CD14-positive monocyte (primary cell): ENCODE measurements around the gene OR6Y1. TPM values are rescaled to one million over a fixed set of nuclear protein-coding genes. Genes with fewer than 3 reads are reported as not detected.

Experiments used
- DNase-seq, 3 donors: peaks; one replicate each; pipeline ENCODE4 v3.0.0-alpha.2; 2011 to 2022
- H2AFZ ChIP-seq: 2 replicates; pipeline ENCODE4 v1.6.0; 2012; ENCODE audit warnings: mild to moderate bottlenecking, low read depth, low read length, inconsistent platforms; ENCODE audit not compliant: insufficient read depth, poor library complexity, severe bottlenecking
- H3K27ac ChIP-seq, 2 donors: 1 replicate in 1 of 2; 2 replicates in 1 of 2; pipeline ENCODE4 v1.5.1; 2012 to 2013; ENCODE audit warnings: low read length in 2 of 2, control low read depth in 1 of 2, inconsistent platforms in 1 of 2, low read depth in 1 of 2, mild to moderate bottlenecking in 1 of 2
- H3K27me3 ChIP-seq, 2 donors: one replicate each; pipeline versions ENCODE4 v1.6.0 to v1.6.1; 2011 to 2013; ENCODE audit warnings: low read length in 2 of 2; ENCODE audit not compliant: control insufficient read depth in 2 of 2, insufficient read depth in 2 of 2
- H3K36me3 ChIP-seq, 2 donors: replicated peaks in 1 of 2; 1 replicate in 1 of 2; 2 replicates in 1 of 2; pipeline versions ENCODE4 v1.5.1 to v1.6.1; 2012 to 2013; ENCODE audit warnings: low read length in 2 of 2, control low read depth in 1 of 2, inconsistent platforms in 1 of 2, mild to moderate bottlenecking in 1 of 2; ENCODE audit not compliant: insufficient read depth in 2 of 2, control insufficient read depth in 1 of 2
- H3K4me1 ChIP-seq, 2 donors: 1 replicate in 1 of 2; 2 replicates in 1 of 2; pipeline versions ENCODE4 v1.5.1 to v1.6.1; 2012 to 2013; ENCODE audit warnings: low read length in 2 of 2, control low read depth in 1 of 2, inconsistent platforms in 1 of 2, mild to moderate bottlenecking in 1 of 2, moderate library complexity in 1 of 2; ENCODE audit not compliant: insufficient read depth in 2 of 2, control insufficient read depth in 1 of 2
- H3K4me2 ChIP-seq: replicated peaks from 2 replicates; pipeline ENCODE3; 2012; ENCODE audit warnings: low read length, moderate library complexity, mild to moderate bottlenecking; ENCODE audit not compliant: poor library complexity, severe bottlenecking; ENCODE audit errors: extremely low read depth
- H3K4me3 ChIP-seq, 3 experiments: fragments of 200-600 bp in 1 of 3; sonication (generic) in 1 of 3; replicated peaks in 1 of 3; 1 replicate in 2 of 3; 2 replicates in 1 of 3; pipeline ENCODE4 v1.5.1; 2011 to 2013; ENCODE audit warnings: low read length in 3 of 3, mild to moderate bottlenecking in 3 of 3, control low read depth in 2 of 3, low read depth in 2 of 3, inconsistent platforms in 1 of 3, moderate library complexity in 1 of 3
- H3K79me2 ChIP-seq: 2 replicates; pipeline ENCODE4 v1.6.0; 2012; ENCODE audit warnings: mild to moderate bottlenecking, control low read depth, inconsistent platforms, low read length, moderate library complexity; ENCODE audit not compliant: insufficient read depth
- H3K9ac ChIP-seq: 2 replicates; pipeline ENCODE4 v1.6.0; 2017; ENCODE audit warnings: low read length, mild to moderate bottlenecking; ENCODE audit not compliant: insufficient read depth, poor library complexity, severe bottlenecking
- H3K9me3 ChIP-seq, 2 donors: replicated peaks in 1 of 2; 1 replicate in 1 of 2; 2 replicates in 1 of 2; pipeline versions ENCODE4 v1.5.1 to v1.6.1; 2012 to 2013; ENCODE audit warnings: low read length in 2 of 2, control low read depth in 1 of 2; ENCODE audit not compliant: control insufficient read depth in 1 of 2, insufficient read depth in 1 of 2
- H4K20me1 ChIP-seq: 2 replicates; pipeline ENCODE4 v1.6.0; 2012; ENCODE audit warnings: mild to moderate bottlenecking, low read length, control low read depth, moderate library complexity; ENCODE audit not compliant: insufficient read depth
- H3K27ac Mint-ChIP-seq, 7 donors: one replicate each; pipeline ENCODE4 v1.8.0; 2020; ENCODE audit warnings: mild to moderate bottlenecking in 7 of 7, mixed read lengths in 7 of 7, moderate library complexity in 6 of 7, inconsistent platforms in 2 of 7
- H3K27me3 Mint-ChIP-seq, 3 donors: one replicate each; pipeline ENCODE4 v1.8.0; 2021 to 2022; ENCODE audit warnings: low read depth in 3 of 3, mild to moderate bottlenecking in 3 of 3, mixed read lengths in 3 of 3, moderate library complexity in 3 of 3, inconsistent platforms in 1 of 3
- H3K36me3 Mint-ChIP-seq, 2 donors: one replicate each; pipeline ENCODE4 v1.8.0; 2020; ENCODE audit warnings: mixed read lengths in 2 of 2, inconsistent platforms in 1 of 2, mild to moderate bottlenecking in 1 of 2
- H3K4me1 Mint-ChIP-seq: one replicate; pipeline ENCODE4 v1.8.0; 2020; ENCODE audit warnings: mild to moderate bottlenecking, mixed read lengths
- H3K4me3 Mint-ChIP-seq, 2 donors: one replicate each; pipeline ENCODE4 v1.8.0; 2020; ENCODE audit warnings: mild to moderate bottlenecking in 2 of 2, mixed read lengths in 2 of 2, moderate library complexity in 1 of 2
- H3K9me3 Mint-ChIP-seq, 7 donors: one replicate each; pipeline ENCODE4 v1.8.0; 2020 to 2022; ENCODE audit warnings: mixed read lengths in 7 of 7, mild to moderate bottlenecking in 6 of 7, moderate library complexity in 6 of 7, inconsistent platforms in 2 of 7
- WGBS: methylation state at CpG from one replicate; pipeline ENCODE4 v1.1.5; 2013; ENCODE audit warnings: missing lambda C conversion rate; ENCODE audit not compliant: insufficient coverage; 5-methylcytosine and 5-hydroxymethylcytosine counted together
- intact Hi-C, 2 donors: fragments of 100-400 bp; cut with micrococcal nuclease; formaldehyde crosslinking; loops; one replicate each; pipeline versions ENCODE4 v1.15.0 to v1.15.1; 2023
- polyA plus RNA-seq, 3 donors: library from polyadenylated mRNA; depleted of rRNA in 1 of 3; unstranded in 2 of 3; stranded (reverse) in 1 of 3; fragments of 300-500 nt in 2 of 3; fragments of >200 nt in 1 of 3; fragmentation: Illumina TruSeq in 2 of 3; gene quantifications; 1 replicate in 2 of 3; 2 replicates in 1 of 3; pipeline ENCODE4 v1.2.3, GENCODE V29; 2012 to 2021
- TF ChIP-seq, protein P1 (sequence below): fragments of 200-600 bp; IDR thresholded peaks from one replicate; pipeline ENCODE4 v1.8.0; 2022; ENCODE audit warnings: antibody characterized with exemption, mild to moderate bottlenecking

OR6Y1 gene
- polyA plus RNA-seq, 3 donors, result not detected

DNA sequence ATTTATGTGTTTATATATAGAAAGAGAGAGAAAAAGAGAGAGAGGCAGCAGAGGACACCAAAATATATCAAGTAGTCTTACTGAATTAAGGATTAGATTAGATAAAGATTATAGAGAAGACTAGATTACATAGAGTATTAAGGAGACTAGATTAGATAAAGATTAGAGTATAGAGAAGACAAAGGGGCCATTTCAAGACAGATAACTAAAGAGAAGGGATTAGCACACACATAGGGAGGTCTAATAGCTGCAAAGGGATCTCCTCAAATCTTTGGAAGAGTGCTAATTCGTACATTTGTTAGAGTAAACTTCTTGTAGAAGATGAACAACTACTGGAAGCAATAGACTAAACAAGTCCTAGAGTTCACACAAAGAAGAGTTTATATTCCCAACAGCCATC lies 34.2 kb downstream of the OR6Y1 start:
- peaks cover 0 to 6% (median 2%) of the 10 kb centered on the region in 7 donors for H3K9me3 Mint-ChIP-seq
- H3K4me1 ChIP-seq, result no peaks in the 10 kb centered on the region
- H3K36me3 Mint-ChIP-seq, result no peaks in the 10 kb centered on the region
- no peak for DNase-seq
- H3K4me3 ChIP-seq, result no peak overlapping the region
- peaks cover 7 to 15% (median 10%) of the 10 kb centered on the region in 3 donors for H3K27me3 Mint-ChIP-seq
- no peak overlapping the region for H3K9ac ChIP-seq
- no CpG with 5 or more reads among the region's 1 CpG for WGBS
- no peak overlapping the region for H3K27ac ChIP-seq
- H3K4me2 ChIP-seq, result no peak overlapping the region
- no peaks in the 10 kb centered on the region for H4K20me1 ChIP-seq
- H3K79me2 ChIP-seq, result no peaks in the 10 kb centered on the region
- TF ChIP-seq, protein P1, sequence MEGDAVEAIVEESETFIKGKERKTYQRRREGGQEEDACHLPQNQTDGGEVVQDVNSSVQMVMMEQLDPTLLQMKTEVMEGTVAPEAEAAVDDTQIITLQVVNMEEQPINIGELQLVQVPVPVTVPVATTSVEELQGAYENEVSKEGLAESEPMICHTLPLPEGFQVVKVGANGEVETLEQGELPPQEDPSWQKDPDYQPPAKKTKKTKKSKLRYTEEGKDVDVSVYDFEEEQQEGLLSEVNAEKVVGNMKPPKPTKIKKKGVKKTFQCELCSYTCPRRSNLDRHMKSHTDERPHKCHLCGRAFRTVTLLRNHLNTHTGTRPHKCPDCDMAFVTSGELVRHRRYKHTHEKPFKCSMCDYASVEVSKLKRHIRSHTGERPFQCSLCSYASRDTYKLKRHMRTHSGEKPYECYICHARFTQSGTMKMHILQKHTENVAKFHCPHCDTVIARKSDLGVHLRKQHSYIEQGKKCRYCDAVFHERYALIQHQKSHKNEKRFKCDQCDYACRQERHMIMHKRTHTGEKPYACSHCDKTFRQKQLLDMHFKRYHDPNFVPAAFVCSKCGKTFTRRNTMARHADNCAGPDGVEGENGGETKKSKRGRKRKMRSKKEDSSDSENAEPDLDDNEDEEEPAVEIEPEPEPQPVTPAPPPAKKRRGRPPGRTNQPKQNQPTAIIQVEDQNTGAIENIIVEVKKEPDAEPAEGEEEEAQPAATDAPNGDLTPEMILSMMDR, result no peak
- no peak overlapping the region for H3K4me3 Mint-ChIP-seq
- no peaks in the 10 kb centered on the region for H3K9me3 ChIP-seq
- H3K4me1 Mint-ChIP-seq, result no peaks in the 10 kb centered on the region
- H3K36me3 ChIP-seq, result no peaks in the 10 kb centered on the region
- no peak overlapping the region for H2AFZ ChIP-seq
- peaks cover 7 to 14% of the 10 kb centered on the region in 2 donors for H3K27me3 ChIP-seq
- H3K27ac Mint-ChIP-seq, result no peak overlapping the region
- intact Hi-C loops, result no loop called here

- TF ChIP-seq, protein P1, result no peak
- H3K27me3 ChIP-seq, result peaks cover 0 to 6% of the 10 kb centered on the region in 2 donors
- intact Hi-C loops, result no loop called here
- no peak for DNase-seq
- no peak overlapping the region for H3K27ac ChIP-seq
- no peaks in the 10 kb centered on the region for H3K79me2 ChIP-seq
- Mint-ChIP-seq H3K27me3 (peaks cover 0 to 8% (median 3%) of the 10 kb centered on the region in 3 donors), H3K4me3 (no peak overlapping the region), H3K4me1 (no peaks in the 10 kb centered on the region), H3K36me3 (no peaks in the 10 kb centered on the region), H3K9me3 (peaks cover 0 to 2% (median 0%) of the 10 kb centered on the region in 7 donors), H3K27ac (no peak overlapping the region)
- H3K4me2 ChIP-seq, result no peak overlapping the region
- H3K36me3 ChIP-seq, result no peaks in the 10 kb centered on the region
- H3K4me3 ChIP-seq, result no peak overlapping the region
- H3K9me3 ChIP-seq, result no peaks in the 10 kb centered on the region
- H3K9ac ChIP-seq, result no peak overlapping the region
- H2AFZ ChIP-seq, result no peak overlapping the region
- no peaks in the 10 kb centered on the region for H4K20me1 ChIP-seq
- no peaks in the 10 kb centered on the region for H3K4me1 ChIP-seq
Measured at GRCh38 chr1:158516966-158517365, 37.2 kb downstream of the OR6Y1 start.
